Type B pancreatic cell (in vitro differentiated cells): ENCODE measurements around the gene TMEM9. TPM values are rescaled to one million over a fixed set of nuclear protein-coding genes. Genes with fewer than 3 reads are reported as not detected.

Experiments used
- DNase-seq: peaks from one replicate; pipeline ENCODE4 v3.0.0; 2021; ENCODE audit warnings: mixed read lengths; ENCODE audit not compliant: unreplicated experiment; ENCODE audit errors: extremely low spot score
- H3K27ac Mint-ChIP-seq: 2 replicates; pipeline ENCODE4 v1.8.0; 2021; ENCODE audit warnings: mild to moderate bottlenecking, mixed read lengths
- H3K27me3 Mint-ChIP-seq: 2 replicates; pipeline ENCODE4 v1.8.0; 2021; ENCODE audit warnings: mixed read lengths
- H3K36me3 Mint-ChIP-seq: 2 replicates; pipeline ENCODE4 v1.8.0; 2021; ENCODE audit warnings: mixed read lengths
- H3K4me1 Mint-ChIP-seq: one replicate; pipeline ENCODE4 v1.8.0; 2021; ENCODE audit warnings: mixed read lengths; ENCODE audit not compliant: unreplicated experiment
- H3K4me3 Mint-ChIP-seq: 2 replicates; pipeline ENCODE4 v1.8.0; 2021; ENCODE audit warnings: mild to moderate bottlenecking, mixed read lengths
- H3K9me3 Mint-ChIP-seq: 2 replicates; pipeline ENCODE4 v1.8.0; 2021; ENCODE audit warnings: mixed read lengths
- CTCF ChIP-seq: fragments of 200-600 bp; sonication (generic); conservative IDR thresholded peaks from 2 replicates; pipeline ENCODE4 v1.5.0; 2021; ENCODE audit warnings: antibody characterized with exemption, mild to moderate bottlenecking
- total RNA-seq: library from RNA; stranded (reverse); gene quantifications from 2 replicates; pipeline ENCODE4 v1.2.1, GENCODE V29; 2021; ENCODE audit warnings: low replicate concordance

The TMEM9 gene
- total RNA-seq, 1 donor from 2014 or later = 117 TPM

GRCh38 chr1:201089596-201089995 lies 64.7 kb downstream of the TMEM9 start:
- H3K4me3 Mint-ChIP-seq = no peak overlapping the region
- TF ChIP-seq CTCF = no peak
- no peak for DNase-seq
- H3K27me3 Mint-ChIP-seq = peaks cover 3% of the 10 kb centered on the region
- H3K36me3 Mint-ChIP-seq = no peaks in the 10 kb centered on the region
- H3K4me1 Mint-ChIP-seq = peaks cover 20% of the 10 kb centered on the region
- H3K27ac Mint-ChIP-seq = peak overlapping the region; percentile 17
- no peaks in the 10 kb centered on the region for H3K9me3 Mint-ChIP-seq

- TF ChIP-seq CTCF = no peak
- Mint-ChIP-seq H3K4me3 (no peak overlapping the region), H3K4me1 (peaks cover 26% of the 10 kb centered on the region), H3K36me3 (no peaks in the 10 kb centered on the region), H3K9me3 (no peaks in the 10 kb centered on the region), H3K27ac (peak overlapping the region; percentile 17), H3K27me3 (peaks cover 3% of the 10 kb centered on the region)
- no peak for DNase-seq
Observed at GRCh38 chr1:201088901-201089525, 65.3 kb downstream of the TMEM9 start.

GRCh38 chr1:201088395-201088794 lies 65.9 kb downstream of the TMEM9 start:
- no peak for DNase-seq
- peaks cover 3% of the 10 kb centered on the region for H3K27me3 Mint-ChIP-seq

GRCh38 chr1:201085902-201086735 lies 68.2 kb downstream of the TMEM9 start:
- Mint-ChIP-seq H3K4me3 (no peak overlapping the region), H3K4me1 (peaks cover 29% of the 10 kb centered on the region), H3K27ac (no peak overlapping the region), H3K9me3 (no peaks in the 10 kb centered on the region), H3K36me3 (no peaks in the 10 kb centered on the region), H3K27me3 (peaks cover 3% of the 10 kb centered on the region)
- peak; percentile 65 for TF ChIP-seq CTCF
- no peak for DNase-seq

More at GRCh38 chr1:201088395-201088794, 65.9 kb downstream of the TMEM9 start:
- H3K9me3 Mint-ChIP-seq = no peaks in the 10 kb centered on the region
- no peak overlapping the region for H3K27ac Mint-ChIP-seq
- TF ChIP-seq CTCF = no peak
- peaks cover 29% of the 10 kb centered on the region for H3K4me1 Mint-ChIP-seq
- no peaks in the 10 kb centered on the region for H3K36me3 Mint-ChIP-seq
- no peak overlapping the region for H3K4me3 Mint-ChIP-seq

Other genes starting within 250 kb of the TMEM9 start
- 0.79 and 7.6 TPM in 2 replicates for gene KIF21B, start 130.8 kb downstream of the TMEM9 start, total RNA-seq
- gene CACNA1S, start 42.0 kb downstream of the TMEM9 start, total RNA-seq = 0.12 TPM in 1 of 2 replicates, not detected in the other
- not detected in 2 replicates for gene ASCL5, start 27.3 kb downstream of the TMEM9 start, total RNA-seq
- gene IGFN1, start 36.4 kb upstream of the TMEM9 start, total RNA-seq = 2.0 and 7.9 TPM in 2 replicates
- gene PKP1, start 129.0 kb upstream of the TMEM9 start, total RNA-seq = 7.6 and 30.7 TPM in 2 replicates
- 21.3 and 63.9 TPM in 2 replicates for gene TNNT2, start 223.2 kb upstream of the TMEM9 start, total RNA-seq
- 41.2 and 79.5 TPM in 2 replicates for gene LAD1, start 244.8 kb upstream of the TMEM9 start, total RNA-seq